Colon (tissue), 2 donors: ENCODE results near the gene LETM1.

ENCODE experiments used
- FAIRE-seq: peaks from 2 replicates; lab custom pipeline; 2012; peaks lifted over from hg19 to GRCh38; lab: Jason Lieb, UNC
- donor health status: control.
- donor health status: control.

LETM1 gene

DNA sequence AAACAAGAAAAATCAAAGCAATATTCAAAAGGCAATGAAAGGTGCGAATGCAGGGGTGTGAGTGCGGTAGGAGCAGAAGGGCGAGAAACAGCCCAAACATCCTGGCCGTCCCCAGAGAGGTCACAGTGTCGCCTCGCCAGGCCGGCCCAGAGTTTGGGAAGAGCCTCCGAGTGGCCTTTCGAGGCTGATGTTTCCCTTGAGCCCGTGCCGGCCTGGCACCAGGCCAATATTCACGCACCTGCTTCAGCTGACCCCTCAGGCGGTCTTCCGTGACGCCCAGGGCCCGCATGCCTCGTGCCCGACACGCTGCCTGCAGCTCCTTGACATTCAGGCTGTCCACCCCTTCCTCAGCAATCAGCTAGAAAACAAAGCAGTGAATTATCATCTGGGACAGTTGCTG lies 30.6 kb downstream of the LETM1 start:
- FAIRE-seq: no peak

DNA sequence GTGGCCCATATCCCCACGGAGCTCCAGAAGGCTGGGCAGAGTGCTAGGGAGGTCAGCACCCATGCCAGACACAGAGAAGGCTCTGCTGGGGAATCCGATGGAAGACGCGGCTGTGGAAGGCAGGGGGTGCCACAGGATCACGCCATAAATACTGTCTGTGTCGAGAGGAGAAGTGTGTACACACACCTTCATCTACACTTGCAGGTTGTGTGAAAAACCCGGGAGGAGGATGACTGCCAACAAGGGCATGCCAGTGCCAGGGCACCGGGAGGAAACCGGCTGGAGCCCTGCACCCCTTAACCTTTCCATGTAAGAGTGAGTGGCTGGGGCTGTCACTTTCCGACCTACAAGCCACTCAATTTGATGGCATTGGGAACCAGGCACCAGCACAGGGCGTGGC lies 31.2 kb downstream of the LETM1 start:
- FAIRE-seq: no peak

GRCh38 chr4:1823545-1823932 lies 32.4 kb downstream of the LETM1 start:
- no peak for FAIRE-seq

- FAIRE-seq: no peak
Measured at GRCh38 chr4:1822568-1823544, 33.1 kb downstream of the LETM1 start.

DNA sequence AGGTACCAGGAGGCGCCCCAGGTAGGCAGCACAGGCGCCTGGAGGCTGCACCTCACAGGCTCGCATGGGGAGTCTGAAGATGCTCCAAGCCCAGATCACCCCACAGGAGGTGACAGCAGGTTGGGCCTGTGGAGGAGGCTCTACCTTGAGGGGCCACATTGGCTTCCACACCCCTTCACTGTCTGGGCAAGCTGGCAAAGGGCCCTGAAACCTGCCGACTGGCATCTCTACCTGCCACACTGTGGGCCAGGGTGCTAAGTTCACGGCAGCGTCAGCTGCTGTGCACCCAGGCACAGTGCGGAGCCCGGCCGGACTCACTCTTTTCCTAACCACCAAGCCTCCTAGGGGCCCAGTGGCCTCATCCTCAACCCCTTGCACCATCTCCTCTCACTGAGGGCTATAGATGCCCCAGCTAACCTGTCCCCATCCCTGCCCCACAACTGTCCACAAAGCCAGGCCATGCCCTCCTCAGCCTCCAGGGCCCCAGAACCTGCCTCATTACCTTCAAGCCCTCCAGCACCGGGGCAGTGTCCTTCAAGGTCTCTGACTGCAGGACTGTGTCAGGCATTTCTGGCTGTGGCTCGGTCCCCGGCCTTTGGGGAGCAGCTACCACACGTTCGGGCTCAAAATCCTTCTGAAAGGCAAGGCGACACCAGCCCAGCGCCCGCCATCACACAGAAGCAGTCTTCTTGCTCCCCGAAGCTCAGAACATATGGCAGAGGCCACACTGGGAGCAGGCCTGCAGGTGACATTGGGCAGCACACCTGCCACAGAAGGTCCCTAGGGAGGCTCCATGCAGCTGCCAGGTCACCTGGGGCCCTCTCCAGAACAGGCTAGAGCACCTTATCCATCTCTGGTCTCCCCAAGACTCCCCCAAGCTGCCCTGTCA lies 34.0 kb downstream of the LETM1 start:
- no peak for FAIRE-seq

- FAIRE-seq: no peak
Measured at GRCh38 chr4:1819816-1820215, 36.1 kb downstream of the LETM1 start.

DNA sequence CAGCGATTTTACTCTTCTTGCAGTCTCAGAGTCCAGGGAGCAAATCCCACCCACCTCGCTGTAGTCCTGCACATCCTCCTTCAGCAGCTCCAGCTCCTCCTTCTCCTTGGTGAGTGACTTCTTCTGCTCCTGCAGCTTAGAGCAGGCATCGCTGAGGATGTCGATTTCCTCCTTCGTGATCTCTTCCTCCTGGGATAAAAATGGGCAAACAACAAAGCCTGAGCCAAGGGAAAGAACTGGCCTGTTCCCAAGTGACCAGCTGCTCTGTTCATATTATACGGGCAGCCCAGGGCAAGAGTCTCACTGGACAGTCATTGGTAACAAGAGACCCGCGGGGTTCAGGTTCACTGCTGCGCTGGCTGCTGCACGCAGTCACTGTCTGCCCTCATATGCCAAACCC lies 36.7 kb downstream of the LETM1 start:
- FAIRE-seq: no peak

DNA sequence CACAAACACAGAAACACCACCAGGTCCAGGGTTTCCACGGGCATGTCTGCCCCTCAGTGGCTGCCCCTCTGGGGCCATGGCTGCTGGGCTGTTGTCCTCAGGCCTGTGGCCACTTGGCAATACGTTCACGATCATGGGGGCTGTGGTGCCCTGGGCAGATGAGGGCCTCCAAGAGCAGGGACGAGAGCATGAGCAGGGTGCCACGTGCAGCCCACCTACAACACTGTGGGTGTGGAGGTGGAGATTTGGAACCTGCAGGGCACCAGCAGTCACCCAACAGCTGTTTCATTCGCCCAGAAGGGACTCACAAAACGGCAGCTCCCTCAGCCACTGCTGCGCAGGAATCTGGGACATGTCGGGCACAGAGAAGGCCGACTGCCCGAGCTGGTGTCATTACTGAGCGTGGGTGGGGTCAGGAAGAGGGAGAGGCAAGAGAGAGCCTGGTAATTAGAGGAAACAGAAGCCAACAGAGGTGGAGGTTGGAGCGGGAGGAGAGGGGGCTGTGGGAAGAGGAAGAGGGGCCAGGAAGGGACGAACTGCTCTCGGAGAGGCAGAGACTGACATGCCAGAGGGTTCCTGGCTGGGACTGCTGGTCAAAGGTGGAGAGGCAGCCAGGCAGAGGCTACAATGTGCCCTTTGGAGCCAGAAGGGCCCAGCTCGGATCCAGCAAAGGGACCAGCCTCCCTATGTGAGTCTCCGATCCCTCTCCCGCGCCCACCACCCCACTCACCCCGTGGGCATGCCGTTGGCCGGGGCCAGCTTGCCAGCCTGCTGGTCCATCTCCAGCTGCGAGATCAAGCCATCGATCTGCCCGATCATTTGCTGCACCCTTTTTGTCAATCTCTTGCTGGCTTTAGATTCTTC lies 39.7 kb downstream of the LETM1 start:
- no peak for FAIRE-seq

- no peak for FAIRE-seq
Measured at GRCh38 chr4:1815096-1815996, 40.6 kb downstream of the LETM1 start.

DNA sequence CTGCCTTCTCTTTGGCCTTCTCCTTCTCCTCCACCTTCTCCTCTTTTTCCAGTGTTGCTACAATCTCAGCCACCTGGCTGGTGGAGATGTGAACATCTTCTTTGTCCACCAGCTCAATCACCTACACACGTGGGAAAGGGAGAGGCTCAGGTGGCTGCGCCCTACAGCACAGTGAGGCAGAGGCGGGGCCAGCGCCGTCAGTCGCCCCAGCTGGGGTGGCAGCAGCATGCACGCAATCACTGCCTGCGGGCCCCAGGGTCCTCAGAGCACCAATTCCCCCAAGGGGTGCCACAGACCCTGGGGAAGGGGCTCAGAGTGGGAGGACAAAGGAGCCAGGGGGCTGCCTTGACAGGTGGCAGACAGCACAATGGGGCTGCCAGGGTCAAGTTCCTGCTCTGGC lies 41.5 kb downstream of the LETM1 start:
- FAIRE-seq: no peak

- FAIRE-seq: no peak
Measured at GRCh38 chr4:1813915-1814314, 42.0 kb downstream of the LETM1 start.

DNA sequence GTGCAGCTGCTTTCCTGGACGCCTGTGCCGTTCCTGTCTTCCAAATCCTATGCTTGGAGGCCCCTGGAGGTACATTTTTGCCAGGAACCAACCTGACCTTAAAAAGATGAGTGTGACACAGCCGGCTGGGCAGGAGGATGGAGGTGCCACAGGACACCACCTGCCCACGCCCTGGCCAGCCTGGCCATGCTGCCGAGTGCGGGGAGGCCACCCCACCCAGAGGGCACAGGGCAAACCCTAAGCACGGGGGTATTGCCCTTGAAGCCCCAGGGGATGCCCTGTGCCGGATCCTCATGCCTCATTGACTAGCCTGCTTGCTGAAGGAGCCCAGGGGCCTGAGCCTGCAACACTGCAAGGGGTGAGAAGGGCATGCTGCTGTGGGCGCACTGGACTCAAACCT lies 42.7 kb downstream of the LETM1 start:
- FAIRE-seq: no peak

DNA sequence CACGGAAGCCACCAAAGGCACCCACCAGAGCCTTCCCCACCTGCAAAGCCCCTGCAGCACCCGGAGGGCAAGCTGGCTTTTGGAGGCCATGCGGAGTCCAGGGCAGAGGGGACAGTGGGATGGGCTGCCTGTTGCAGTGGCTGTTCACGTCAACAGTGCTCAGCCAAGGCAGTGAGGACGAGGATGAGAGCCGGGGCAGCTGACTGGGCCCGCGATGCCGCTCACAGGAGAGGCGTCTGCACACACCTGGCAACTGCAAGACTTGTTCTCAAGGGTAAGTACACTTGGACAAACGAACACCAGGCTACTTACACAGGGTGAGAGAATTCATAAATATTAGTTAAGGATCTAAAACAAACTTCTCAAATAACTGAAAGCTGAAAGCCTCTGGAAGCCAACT lies 43.2 kb downstream of the LETM1 start:
- FAIRE-seq: no peak

- FAIRE-seq: no peak
Measured at GRCh38 chr4:1810765-1811164, 45.2 kb downstream of the LETM1 start.

GRCh38 chr4:1809754-1810502 lies 46.0 kb downstream of the LETM1 start:
- FAIRE-seq: no peak

DNA sequence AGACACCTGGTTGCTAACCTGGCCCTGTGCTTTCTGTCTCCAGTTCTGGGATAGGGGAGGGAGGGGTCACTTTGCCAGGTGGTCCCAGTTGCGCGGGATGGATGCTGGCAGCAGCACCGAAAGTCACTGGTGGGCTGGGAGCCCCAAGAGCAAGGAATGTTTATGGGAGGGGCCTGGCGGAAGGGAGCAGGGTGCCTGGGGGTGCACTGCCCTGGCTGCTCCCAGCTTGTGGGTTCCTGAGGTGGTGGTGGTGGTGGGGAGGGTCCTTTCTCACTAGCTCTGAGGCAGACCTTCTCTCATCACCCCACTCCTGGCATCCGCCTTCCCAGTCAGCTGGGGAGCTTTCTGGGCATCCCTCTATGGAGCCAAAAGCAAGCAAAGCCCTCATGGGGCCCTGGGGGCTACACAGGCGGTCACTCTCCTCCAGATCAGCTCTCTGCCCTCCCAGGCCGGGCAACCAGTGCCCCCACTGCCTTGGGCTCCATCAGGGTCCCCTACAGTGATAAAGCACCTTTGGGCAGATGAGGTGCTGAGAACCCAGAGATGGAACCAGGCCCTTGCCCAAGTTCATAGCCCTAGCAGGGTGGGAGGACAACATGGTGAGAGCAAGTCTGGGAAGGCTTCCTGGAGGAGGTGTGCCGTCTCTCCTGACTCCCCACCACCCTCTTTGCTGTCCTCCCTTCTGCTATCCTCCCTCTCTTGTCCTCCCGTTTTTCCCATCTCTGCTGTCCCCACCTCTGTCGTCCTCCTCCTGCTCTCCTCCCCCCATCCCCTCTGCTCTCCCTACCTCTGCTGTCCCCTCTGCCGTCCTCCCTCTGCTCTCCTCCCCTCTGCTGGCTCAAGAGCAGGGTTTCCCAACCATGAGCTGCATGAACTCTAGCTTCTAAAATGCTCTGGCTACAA lies 46.9 kb downstream of the LETM1 start:
- no peak for FAIRE-seq

DNA sequence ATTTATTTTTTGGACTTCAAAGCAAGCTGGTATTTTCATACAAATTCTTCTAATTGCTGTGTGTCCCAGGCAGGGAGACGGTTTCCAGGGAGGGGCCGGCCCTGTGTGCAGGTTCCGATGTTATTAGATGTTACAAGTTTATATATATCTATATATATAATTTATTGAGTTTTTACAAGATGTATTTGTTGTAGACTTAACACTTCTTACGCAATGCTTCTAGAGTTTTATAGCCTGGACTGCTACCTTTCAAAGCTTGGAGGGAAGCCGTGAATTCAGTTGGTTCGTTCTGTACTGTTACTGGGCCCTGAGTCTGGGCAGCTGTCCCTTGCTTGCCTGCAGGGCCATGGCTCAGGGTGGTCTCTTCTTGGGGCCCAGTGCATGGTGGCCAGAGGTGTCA lies 47.6 kb downstream of the LETM1 start:
- FAIRE-seq: no peak

GRCh38 chr4:1807332-1807777 lies 48.6 kb downstream of the LETM1 start:
- FAIRE-seq: no peak
